ENCODE measurements around the gene ZNF76. TPM values are rescaled to one million over a fixed set of nuclear protein-coding genes. Genes with fewer than 3 reads are reported as not detected.

ZNF76 gene
- total RNA-seq = 10 to 100 TPM; 31.3 to 35.2 TPM
- 33.6 TPM for polyA plus RNA-seq

- Mint-ChIP-seq H3K27ac (peak within 1 kb of the TSS; percentile 93 to 99 (median 99)), H3K4me3 (peak within 1 kb of the TSS; percentile 89 to 99 (median 96)), H3K9me3 (no peaks in the 10 kb centered on the region), H3K27me3 (peaks cover 0 to 3% of the 10 kb centered on the region in 2 donors), H3K4me1 (peaks cover 49 to 62% (median 61%) of the 10 kb centered on the region in 3 donors), H3K36me3 (peaks cover 0 to 12% (median 2%) of the 10 kb centered on the region in 3 donors)
- POLR2A ChIA-PET = interaction anchor here (0.5 to 1.2 kb wide), 4 partner anchors 44 to 1040 kb away, joined by 3 to 5 read pairs (median 4); partner anchors contain the start of genes HMGA1 and TAF11
- Histone ChIP-seq H3K4me1 (ENCODE audit: insufficient read depth, low read length) (peaks cover 44% of the 10 kb centered on the region), H3K4me3 (ENCODE audit: low read length) (peak within 1 kb of the TSS; percentile 97), H3K27ac (ENCODE audit: low read depth, low read length) (peak within 1 kb of the TSS; percentile 94), H3K36me3 (ENCODE audit: insufficient read depth, low read length) (no peaks in the 10 kb centered on the region), H3K9me3 (ENCODE audit: low read length) (no peaks in the 10 kb centered on the region), H3K27me3 (ENCODE audit: insufficient read depth, low read length, poor library complexity, severe bottlenecking) (no peaks in the 10 kb centered on the region)
- peak; percentile 92 to 94 (median 93) for DNase-seq
- CTCF ChIA-PET = interaction anchor here (0.8 to 1.7 kb wide), 8 partner anchors 18 to 365 kb away, joined by 3 to 13 read pairs (median 3); no protein-coding TSS in a partner anchor
Observed at GRCh38 chr6:35259194-35259947, at the start of gene ZNF76. TSS of gene ZNF76 (plus strand) at chr6:35259735. CDS start at chr6:35281152, 21,417 bp downstream.

DNA sequence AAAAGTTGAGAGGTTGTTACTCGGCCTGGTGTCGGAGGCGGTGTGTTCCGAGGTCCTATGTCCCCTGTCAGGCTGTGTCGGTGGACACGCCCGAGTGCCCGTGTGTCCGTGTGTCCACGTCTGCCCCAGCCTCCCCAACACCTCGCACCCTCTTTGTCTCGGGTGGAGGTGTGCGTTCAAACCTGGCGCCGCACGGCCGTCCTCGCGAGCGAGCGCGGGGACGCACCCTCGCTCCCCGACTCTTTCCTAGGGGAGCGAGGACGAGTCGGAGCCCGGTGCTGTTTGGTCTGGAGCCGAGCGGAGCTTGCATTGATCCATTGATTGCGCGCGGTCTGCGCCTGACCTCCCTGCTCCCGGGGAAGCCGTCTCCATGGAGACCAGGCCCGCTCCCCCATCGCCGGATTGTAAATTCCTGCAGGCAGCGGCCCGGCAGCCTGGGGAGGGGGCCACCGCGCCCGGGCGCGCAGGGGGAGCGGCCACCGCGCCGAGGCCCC, 46.2 kb upstream of the ZNF76 start:
- ChIA-PET CTCF (interaction anchor here (1.5 kb wide), 1 partner anchor 8 kb away, joined by 3 read pairs; no protein-coding TSS in a partner anchor), POLR2A (no interaction called here)
- peak overlapping the region; percentile 49 to 84 (median 66) for H3K4me3 Mint-ChIP-seq
- no peaks in the 10 kb centered on the region for H3K9me3 Mint-ChIP-seq
- peaks cover 52 to 79% of the 10 kb centered on the region in 2 donors for H3K27me3 Mint-ChIP-seq
- Histone ChIP-seq H3K4me3 (ENCODE audit: low read length) (peak overlapping the region; percentile 32), H3K27me3 (ENCODE audit: insufficient read depth, low read length, poor library complexity, severe bottlenecking) (peaks cover 44% of the 10 kb centered on the region), H3K36me3 (ENCODE audit: insufficient read depth, low read length) (no peaks in the 10 kb centered on the region), H3K27ac (ENCODE audit: low read depth, low read length) (no peak overlapping the region), H3K4me1 (ENCODE audit: insufficient read depth, low read length) (peaks cover 7% of the 10 kb centered on the region), H3K9me3 (ENCODE audit: low read length) (no peaks in the 10 kb centered on the region)
- no peak overlapping the region for H3K27ac Mint-ChIP-seq
- peaks cover 0 to 4% (median 0%) of the 10 kb centered on the region in 3 donors for H3K36me3 Mint-ChIP-seq
- peaks cover 5 to 7% (median 6%) of the 10 kb centered on the region in 3 donors for H3K4me1 Mint-ChIP-seq
- no peak for DNase-seq

GRCh38 chr6:35213824-35214756, 45.4 kb upstream of the ZNF76 start, which contains the start of gene SCUBE3:
TSS of gene SCUBE3 (plus strand) at chr6:35213956. CDS start at chr6:35214419, 463 bp downstream.
- Histone ChIP-seq H3K27me3 (ENCODE audit: insufficient read depth, low read length, poor library complexity, severe bottlenecking) (peaks cover 44% of the 10 kb centered on the region), H3K4me1 (ENCODE audit: insufficient read depth, low read length) (peaks cover 7% of the 10 kb centered on the region), H3K27ac (ENCODE audit: low read depth, low read length) (no peak within 1 kb of the TSS), H3K36me3 (ENCODE audit: insufficient read depth, low read length) (no peaks in the 10 kb centered on the region), H3K9me3 (ENCODE audit: low read length) (no peaks in the 10 kb centered on the region), H3K4me3 (ENCODE audit: low read length) (peak within 1 kb of the TSS; percentile 32)
- peak in 1 of 5 donors; percentile 10 for DNase-seq
- peaks cover 5 to 7% (median 6%) of the 10 kb centered on the region in 3 donors for H3K4me1 Mint-ChIP-seq
- peaks cover 48 to 75% of the 10 kb centered on the region in 2 donors for H3K27me3 Mint-ChIP-seq
- no peak within 1 kb of the TSS for H3K27ac Mint-ChIP-seq
- peaks cover 0 to 4% (median 0%) of the 10 kb centered on the region in 3 donors for H3K36me3 Mint-ChIP-seq
- ChIA-PET CTCF (interaction anchor here (1.5 kb wide), 1 partner anchor 9 kb away, joined by 3 read pairs; no protein-coding TSS in a partner anchor), POLR2A (no interaction called here)
- no peaks in the 10 kb centered on the region for H3K9me3 Mint-ChIP-seq
- H3K4me3 Mint-ChIP-seq = peak within 1 kb of the TSS; percentile 49 to 84 (median 66)

- no peak for DNase-seq
- CTCF ChIA-PET = interaction anchor here (1.2 to 1.5 kb wide), 2 partner anchors 10 to 26 kb away, joined by 3 to 4 read pairs; no protein-coding TSS in a partner anchor
- peaks cover 44% of the 10 kb centered on the region for H3K27me3 ChIP-seq (ENCODE audit: insufficient read depth, low read length, poor library complexity, severe bottlenecking)
Observed at GRCh38 chr6:35214869-35215664, 44.5 kb upstream of the ZNF76 start.

GRCh38 chr6:35215665-35216411, 43.7 kb upstream of the ZNF76 start:
- Histone ChIP-seq H3K9me3 (ENCODE audit: low read length) (no peaks in the 10 kb centered on the region), H3K4me1 (ENCODE audit: insufficient read depth, low read length) (peaks cover 7% of the 10 kb centered on the region), H3K27ac (ENCODE audit: low read depth, low read length) (no peak overlapping the region), H3K27me3 (ENCODE audit: insufficient read depth, low read length, poor library complexity, severe bottlenecking) (peaks cover 44% of the 10 kb centered on the region), H3K36me3 (ENCODE audit: insufficient read depth, low read length) (no peaks in the 10 kb centered on the region), H3K4me3 (ENCODE audit: low read length) (no peak overlapping the region)
- peaks cover 45 to 75% of the 10 kb centered on the region in 2 donors for H3K27me3 Mint-ChIP-seq
- no peaks in the 10 kb centered on the region for H3K9me3 Mint-ChIP-seq
- POLR2A ChIA-PET = no interaction called here
- CTCF ChIA-PET = interaction anchor here (1.1 to 1.2 kb wide), 2 partner anchors 10 to 25 kb away, joined by 4 to 5 read pairs; no protein-coding TSS in a partner anchor
- no peak overlapping the region for H3K27ac Mint-ChIP-seq
- peaks cover 5 to 7% (median 6%) of the 10 kb centered on the region in 3 donors for H3K4me1 Mint-ChIP-seq
- H3K36me3 Mint-ChIP-seq = peaks cover 0 to 4% (median 0%) of the 10 kb centered on the region in 3 donors
- no peak for DNase-seq
- H3K4me3 Mint-ChIP-seq = peak overlapping the region in 2 of 7 donors; percentile 51 to 54

More at GRCh38 chr6:35214869-35215664, 44.5 kb upstream of the ZNF76 start:
- H3K36me3 ChIP-seq (ENCODE audit: insufficient read depth, low read length) = no peaks in the 10 kb centered on the region
- POLR2A ChIA-PET = no interaction called here
- no peaks in the 10 kb centered on the region for H3K9me3 ChIP-seq (ENCODE audit: low read length)
- Mint-ChIP-seq H3K27me3 (peaks cover 45 to 75% of the 10 kb centered on the region in 2 donors), H3K27ac (no peak overlapping the region), H3K4me3 (peak overlapping the region in 5 of 7 donors; percentile 10 to 32 (median 19)), H3K36me3 (peaks cover 0 to 4% (median 0%) of the 10 kb centered on the region in 3 donors), H3K4me1 (peaks cover 5 to 7% (median 6%) of the 10 kb centered on the region in 3 donors), H3K9me3 (no peaks in the 10 kb centered on the region)
- no peak overlapping the region for H3K27ac ChIP-seq (ENCODE audit: low read depth, low read length)
- H3K4me3 ChIP-seq (ENCODE audit: low read length) = no peak overlapping the region
- H3K4me1 ChIP-seq (ENCODE audit: insufficient read depth, low read length) = peaks cover 7% of the 10 kb centered on the region

GRCh38 chr6:35216412-35216732, 43.2 kb upstream of the ZNF76 start:
- Histone ChIP-seq H3K27me3 (ENCODE audit: insufficient read depth, low read length, poor library complexity, severe bottlenecking) (peaks cover 44% of the 10 kb centered on the region), H3K36me3 (ENCODE audit: insufficient read depth, low read length) (no peaks in the 10 kb centered on the region), H3K4me3 (ENCODE audit: low read length) (no peak overlapping the region), H3K27ac (ENCODE audit: low read depth, low read length) (no peak overlapping the region), H3K9me3 (ENCODE audit: low read length) (no peaks in the 10 kb centered on the region), H3K4me1 (ENCODE audit: insufficient read depth, low read length) (peaks cover 7% of the 10 kb centered on the region)
- no peaks in the 10 kb centered on the region for H3K9me3 Mint-ChIP-seq
- DNase-seq = no peak
- ChIA-PET POLR2A (no interaction called here), CTCF (interaction anchor here (1.1 to 1.2 kb wide), 2 partner anchors 11 to 24 kb away, joined by 4 to 5 read pairs; no protein-coding TSS in a partner anchor)
- H3K27ac Mint-ChIP-seq = no peak overlapping the region
- no peak overlapping the region for H3K4me3 Mint-ChIP-seq
- peaks cover 5 to 7% (median 6%) of the 10 kb centered on the region in 3 donors for H3K4me1 Mint-ChIP-seq
- peaks cover 42 to 71% of the 10 kb centered on the region in 2 donors for H3K27me3 Mint-ChIP-seq
- H3K36me3 Mint-ChIP-seq = peaks cover 0 to 4% (median 0%) of the 10 kb centered on the region in 3 donors

All from CD8-positive, alpha-beta memory T cell (primary cell).